Epithelial cell of esophagus (primary cell): ENCODE measurements around the gene BAZ1A.

Source experiments
- DNase-seq: peaks from one replicate; pipeline ENCODE4 v3.0.0; 2010; ENCODE audit warnings: low read depth
- H3K4me3 ChIP-seq: 2 replicates; pipeline ENCODE4 v1.5.1; 2011; ENCODE audit warnings: mild to moderate bottlenecking, low read length, control low read depth
- TF ChIP-seq, protein P1 (sequence below): IDR thresholded peaks from 2 replicates; pipeline ENCODE4 v1.5.1; 2011; ENCODE audit warnings: low read depth, mild to moderate bottlenecking, low read length, control low read depth, inconsistent platforms; ENCODE audit not compliant: insufficient read depth; ENCODE audit errors: missing control alignments

BAZ1A gene

DNA sequence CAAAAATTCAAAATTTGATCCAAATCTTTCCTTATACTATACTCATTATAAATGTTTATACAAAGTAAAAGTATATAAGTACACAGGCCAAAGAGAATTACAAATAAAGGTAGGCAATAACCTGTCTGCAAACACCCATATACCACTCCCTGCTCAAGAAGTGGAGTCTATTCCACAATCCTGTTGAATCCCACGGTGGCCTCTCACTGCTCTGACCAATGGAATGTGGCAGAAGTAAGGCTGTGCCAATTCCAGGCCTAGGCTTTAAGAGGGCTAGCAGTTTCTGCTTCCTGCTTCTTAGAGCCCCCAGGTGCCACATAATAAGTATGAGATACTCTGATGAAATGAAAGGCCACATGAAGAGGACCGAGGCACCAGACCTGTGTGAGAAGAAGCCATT is 80.9 kb downstream of the BAZ1A start:
- TF ChIP-seq, protein P1, sequence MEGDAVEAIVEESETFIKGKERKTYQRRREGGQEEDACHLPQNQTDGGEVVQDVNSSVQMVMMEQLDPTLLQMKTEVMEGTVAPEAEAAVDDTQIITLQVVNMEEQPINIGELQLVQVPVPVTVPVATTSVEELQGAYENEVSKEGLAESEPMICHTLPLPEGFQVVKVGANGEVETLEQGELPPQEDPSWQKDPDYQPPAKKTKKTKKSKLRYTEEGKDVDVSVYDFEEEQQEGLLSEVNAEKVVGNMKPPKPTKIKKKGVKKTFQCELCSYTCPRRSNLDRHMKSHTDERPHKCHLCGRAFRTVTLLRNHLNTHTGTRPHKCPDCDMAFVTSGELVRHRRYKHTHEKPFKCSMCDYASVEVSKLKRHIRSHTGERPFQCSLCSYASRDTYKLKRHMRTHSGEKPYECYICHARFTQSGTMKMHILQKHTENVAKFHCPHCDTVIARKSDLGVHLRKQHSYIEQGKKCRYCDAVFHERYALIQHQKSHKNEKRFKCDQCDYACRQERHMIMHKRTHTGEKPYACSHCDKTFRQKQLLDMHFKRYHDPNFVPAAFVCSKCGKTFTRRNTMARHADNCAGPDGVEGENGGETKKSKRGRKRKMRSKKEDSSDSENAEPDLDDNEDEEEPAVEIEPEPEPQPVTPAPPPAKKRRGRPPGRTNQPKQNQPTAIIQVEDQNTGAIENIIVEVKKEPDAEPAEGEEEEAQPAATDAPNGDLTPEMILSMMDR: no peak
- no peak for DNase-seq
- no peak overlapping the region for H3K4me3 ChIP-seq

GRCh38 chr14:34792598-34792997 is 82.6 kb downstream of the BAZ1A start:
- H3K4me3 ChIP-seq: no peak overlapping the region
- DNase-seq: no peak
- TF ChIP-seq, protein P1: no peak

DNA sequence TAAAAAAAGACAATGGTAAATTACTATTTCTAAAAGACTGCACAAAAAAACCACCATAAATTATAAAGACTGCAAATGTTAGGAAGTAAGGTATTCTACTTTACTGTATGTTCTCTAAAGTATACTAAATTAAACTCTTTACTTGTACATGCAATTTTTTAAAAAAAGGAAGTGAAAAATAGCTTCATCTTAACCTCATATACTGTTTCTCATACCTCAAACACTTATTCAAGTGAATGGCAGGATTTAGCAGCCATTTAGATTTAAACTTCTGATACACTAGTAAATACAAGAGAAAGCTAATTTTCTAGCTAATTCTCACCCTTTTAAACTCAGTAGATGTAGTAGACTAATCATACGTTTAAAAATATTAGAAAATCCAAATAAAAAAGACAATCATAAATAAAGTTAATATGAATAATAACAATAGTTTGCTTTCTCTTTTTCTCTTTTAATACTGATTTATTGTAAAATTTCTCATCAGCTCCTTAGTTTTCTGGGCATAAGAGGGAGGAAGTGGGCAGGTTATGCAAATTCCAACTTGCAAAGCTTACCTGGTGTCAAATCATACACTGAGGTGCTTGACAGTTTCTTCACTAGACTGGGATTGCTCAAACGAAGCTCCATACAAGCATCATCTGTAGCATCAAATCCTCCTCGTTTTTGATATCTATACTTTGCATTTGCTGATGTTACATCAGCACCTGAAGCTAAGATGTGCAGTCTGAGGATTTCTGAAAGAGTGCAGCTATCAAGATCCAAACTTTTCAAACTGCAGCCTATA is 89.7 kb downstream of the BAZ1A start:
- TF ChIP-seq, protein P1: no peak
- no peak overlapping the region for H3K4me3 ChIP-seq
- DNase-seq: no peak

- TF ChIP-seq, protein P1: no peak
- no peak overlapping the region for H3K4me3 ChIP-seq
- DNase-seq: peak; percentile 29
Measured at GRCh38 chr14:34782031-34782430, 93.1 kb downstream of the BAZ1A start.

GRCh38 chr14:34781242-34781641 is 93.9 kb downstream of the BAZ1A start:
- TF ChIP-seq, protein P1: no peak
- DNase-seq: peak; percentile 91
- H3K4me3 ChIP-seq: no peak overlapping the region

DNA sequence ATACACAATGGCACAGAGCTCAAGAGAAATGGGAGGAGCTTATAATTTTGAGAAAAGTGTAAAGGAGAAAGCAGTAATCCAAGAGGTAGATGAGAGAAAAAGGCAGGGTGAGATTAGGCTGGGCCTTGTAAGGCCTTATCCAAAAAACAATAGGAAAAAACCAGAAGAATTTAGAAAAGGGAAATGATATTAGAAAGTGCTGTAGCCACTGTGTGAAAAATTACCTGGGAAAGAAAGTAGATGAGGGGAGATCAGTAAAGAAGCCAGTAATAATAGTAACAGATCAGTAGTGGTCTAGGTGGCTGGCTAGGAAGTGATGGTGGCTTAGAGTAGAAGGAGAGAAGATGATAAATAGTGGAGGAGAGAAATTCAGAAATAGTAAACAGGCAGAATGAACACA is 94.5 kb downstream of the BAZ1A start:
- TF ChIP-seq, protein P1: no peak
- no peak overlapping the region for H3K4me3 ChIP-seq

DNA sequence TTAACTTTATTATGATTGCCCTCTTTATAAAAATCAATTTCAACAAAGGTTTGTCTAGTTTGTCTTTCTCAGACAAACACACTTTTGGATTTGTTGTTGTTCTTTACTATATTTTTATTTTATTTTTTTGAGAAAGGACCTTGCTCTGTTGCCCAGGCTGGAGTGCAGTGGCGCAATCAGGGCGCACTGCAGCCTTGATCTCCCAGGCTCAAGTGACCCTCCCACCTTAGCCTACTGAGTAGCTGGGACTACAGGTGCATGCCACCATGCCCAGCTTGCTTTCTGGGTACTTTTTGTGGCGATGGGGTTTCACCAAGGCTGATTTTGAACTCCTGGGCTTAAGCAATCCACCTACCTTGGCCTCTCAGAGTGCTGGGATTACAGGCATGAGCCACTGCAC is 96.4 kb downstream of the BAZ1A start:
- TF ChIP-seq, protein P1: no peak
- no peak for DNase-seq
- H3K4me3 ChIP-seq: no peak overlapping the region

More for the DNA sequence above, 94.5 kb downstream of the BAZ1A start:
- no peak for DNase-seq
